Measurements from ENCODE around the gene RHBDF2. TPM values are rescaled to one million over a fixed set of nuclear protein-coding genes. Genes with fewer than 3 reads are reported as not detected.

The RHBDF2 gene
- total RNA-seq, 1 experiment from 2014 or later: 52.3 TPM

DNA sequence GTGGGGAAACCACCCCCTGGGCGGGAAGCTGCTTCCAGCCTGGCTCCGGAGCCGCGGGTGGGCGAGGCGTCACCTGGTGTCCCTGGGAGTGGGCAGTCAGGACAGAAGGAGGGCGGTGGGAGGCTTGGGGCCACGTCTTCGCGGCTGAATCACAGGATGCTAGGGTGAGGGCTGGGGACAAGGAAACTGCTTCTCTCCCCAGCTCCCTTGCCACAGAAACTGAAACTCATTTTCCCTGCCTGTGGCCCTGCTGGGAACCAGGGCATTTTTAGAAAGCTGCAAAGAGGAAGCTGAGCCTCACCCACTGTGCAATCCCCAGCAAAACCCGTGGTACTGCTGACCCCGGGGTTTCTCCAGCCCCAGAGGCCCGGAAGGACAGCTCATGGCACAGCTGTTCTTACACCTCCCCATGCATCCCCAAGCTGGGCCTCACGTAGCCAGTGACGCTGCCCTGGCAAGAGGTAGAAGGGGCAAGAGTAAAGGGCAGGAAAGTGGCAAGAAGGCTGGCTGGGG lies 8.2 kb downstream of the RHBDF2 start:
- no peaks in the 10 kb centered on the region for H3K36me3 ChIP-seq (ENCODE audit: low read depth, low read length)
- H3K4me1 ChIP-seq (ENCODE audit: insufficient read depth, low read length): peaks cover 18% of the 10 kb centered on the region
- peaks cover 7% of the 10 kb centered on the region; the same call in 1 of the 2 replicates for H4K20me1 ChIP-seq (ENCODE audit: low read length)
- H3K9me2 ChIP-seq (replicated peaks; ENCODE audit: low read length): no peaks in the 10 kb centered on the region
- TF ChIP-seq, protein P1, sequence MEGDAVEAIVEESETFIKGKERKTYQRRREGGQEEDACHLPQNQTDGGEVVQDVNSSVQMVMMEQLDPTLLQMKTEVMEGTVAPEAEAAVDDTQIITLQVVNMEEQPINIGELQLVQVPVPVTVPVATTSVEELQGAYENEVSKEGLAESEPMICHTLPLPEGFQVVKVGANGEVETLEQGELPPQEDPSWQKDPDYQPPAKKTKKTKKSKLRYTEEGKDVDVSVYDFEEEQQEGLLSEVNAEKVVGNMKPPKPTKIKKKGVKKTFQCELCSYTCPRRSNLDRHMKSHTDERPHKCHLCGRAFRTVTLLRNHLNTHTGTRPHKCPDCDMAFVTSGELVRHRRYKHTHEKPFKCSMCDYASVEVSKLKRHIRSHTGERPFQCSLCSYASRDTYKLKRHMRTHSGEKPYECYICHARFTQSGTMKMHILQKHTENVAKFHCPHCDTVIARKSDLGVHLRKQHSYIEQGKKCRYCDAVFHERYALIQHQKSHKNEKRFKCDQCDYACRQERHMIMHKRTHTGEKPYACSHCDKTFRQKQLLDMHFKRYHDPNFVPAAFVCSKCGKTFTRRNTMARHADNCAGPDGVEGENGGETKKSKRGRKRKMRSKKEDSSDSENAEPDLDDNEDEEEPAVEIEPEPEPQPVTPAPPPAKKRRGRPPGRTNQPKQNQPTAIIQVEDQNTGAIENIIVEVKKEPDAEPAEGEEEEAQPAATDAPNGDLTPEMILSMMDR (conservative IDR thresholded peaks at IDR 0.05; ENCODE audit: low read depth, low read length): no peak
- TF ChIP-seq EZH2phosphoT487 (IDR thresholded peaks at IDR 0.05; ENCODE audit: borderline replicate concordance, low read length): no peak
- peaks cover 21% of the 10 kb centered on the region for H3K79me2 ChIP-seq (ENCODE audit: low read length)
- no peak overlapping the region for H2AFZ ChIP-seq (ENCODE audit: low read length)
- intact Hi-C loops (cut with micrococcal nuclease): no loop called here
- H3F3A ChIP-seq (ENCODE audit: low read length, unreplicated experiment): no peaks in the 10 kb centered on the region
- H3K27ac ChIP-seq (ENCODE audit: low read length): peak overlapping the region; percentile 32
- peak overlapping the region; percentile 8; the same call in 1 of the 2 replicates for H3K4me2 ChIP-seq (ENCODE audit: low read length)
- BruUV-seq (replicated peaks): no TSS peak
- H3K27me3 ChIP-seq (ENCODE audit: low read length): no peaks in the 10 kb centered on the region
- ChIA-PET POLR2A (ENCODE audit: unreplicated experiment) (no interaction called here), CTCF (no interaction called here)
- DNase-seq (peak; percentile 33), ATAC-seq (peak; percentile 34)
- no peak overlapping the region for H3K9ac ChIP-seq (ENCODE audit: low read length)
- H3K9me3 ChIP-seq (ENCODE audit: low read length): no peaks in the 10 kb centered on the region
- H3K4me3 ChIP-seq (ENCODE audit: low read length): no peak overlapping the region

DNA sequence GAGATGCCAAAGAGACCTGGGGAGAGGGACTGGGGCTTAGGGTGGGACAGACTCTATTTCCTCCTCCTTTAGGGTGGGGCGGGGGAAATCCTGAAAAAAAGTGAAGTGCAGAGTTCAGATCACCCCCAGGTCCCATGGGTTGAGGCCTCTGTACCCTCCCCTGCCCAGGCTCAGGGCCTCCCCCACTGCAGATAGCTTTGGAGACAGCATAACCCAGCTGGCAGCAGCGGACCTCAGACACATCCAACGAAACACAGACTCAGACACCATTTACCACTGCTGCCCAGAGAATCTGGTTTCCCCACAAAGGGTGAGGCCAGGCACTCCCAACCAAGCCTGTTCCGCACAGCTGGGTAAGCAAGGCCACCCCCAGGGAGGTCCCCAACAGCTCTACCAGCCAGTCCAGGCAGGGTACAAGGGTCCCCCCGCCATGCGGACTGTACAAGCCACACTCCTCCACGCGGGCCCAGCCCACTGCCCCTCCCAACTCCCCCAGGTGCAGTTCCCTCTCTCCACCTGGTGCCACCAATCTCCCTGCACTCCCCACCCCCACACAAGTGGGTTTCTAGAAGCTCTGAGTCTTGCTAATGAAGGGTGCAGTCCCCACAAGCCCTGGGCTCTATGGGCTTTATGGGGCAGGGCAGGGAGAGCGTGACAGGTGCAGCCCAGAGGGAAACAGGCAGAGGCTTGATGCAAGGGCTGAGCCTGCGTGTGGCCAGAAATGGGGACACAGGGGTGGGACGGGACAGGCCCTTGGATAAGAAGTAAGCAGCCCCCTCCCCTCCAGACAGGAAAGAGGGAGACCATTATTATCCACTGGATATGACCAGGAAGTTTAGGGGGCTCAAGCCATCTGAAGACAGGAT lies 8.9 kb downstream of the RHBDF2 start:
- Histone ChIP-seq H3K4me3 (ENCODE audit: low read length) (no peak overlapping the region), H3K9ac (ENCODE audit: low read length) (no peak overlapping the region), H3K4me2 (ENCODE audit: low read length) (0 out of 2 replicates have a peak overlapping the region, but pooled peaks have one; percentile 8), H3K27me3 (ENCODE audit: low read length) (no peaks in the 10 kb centered on the region), H4K20me1 (ENCODE audit: low read length) (peaks cover 2% of the 10 kb centered on the region; the same call in 1 of the 2 replicates), H2AFZ (ENCODE audit: low read length) (no peak overlapping the region), H3K9me3 (ENCODE audit: low read length) (no peaks in the 10 kb centered on the region), H3K36me3 (ENCODE audit: low read depth, low read length) (peaks cover 4% of the 10 kb centered on the region; the same call in 1 of the 2 replicates), H3K27ac (ENCODE audit: low read length) (peak overlapping the region; percentile 32; the same call in 1 of the 2 replicates), H3F3A (ENCODE audit: low read length, unreplicated experiment) (no peaks in the 10 kb centered on the region), H3K4me1 (ENCODE audit: insufficient read depth, low read length) (peaks cover 11% of the 10 kb centered on the region; the same call in 1 of the 2 replicates), H3K9me2 (replicated peaks; ENCODE audit: low read length) (no peaks in the 10 kb centered on the region), H3K79me2 (ENCODE audit: low read length) (peaks cover 14% of the 10 kb centered on the region)
- TF ChIP-seq EZH2 (IDR thresholded peaks at IDR 0.05; ENCODE audit: low read length, unreplicated experiment) (no peak), EZH2phosphoT487 (IDR thresholded peaks at IDR 0.05; ENCODE audit: borderline replicate concordance, low read length) (no peak)
- TF ChIP-seq, protein P1 (conservative IDR thresholded peaks at IDR 0.05; ENCODE audit: low read depth, low read length): no peak
- ATAC-seq: no peak
- CTCF ChIA-PET: no interaction called here
- no TSS peak for BruUV-seq (replicated peaks)
- POLR2A ChIA-PET (ENCODE audit: unreplicated experiment): no interaction called here
- intact Hi-C loops (cut with micrococcal nuclease): no loop called here
- DNase-seq: no peak
